Stimulated activated CD4-positive, alpha-beta T cell treated with anti-CD3 and anti-CD28 coated beads, Interleukin-1b, Interleukin-23, amount 100 ng/mL, for 48 hours (primary cell): Measurements from ENCODE around the gene ACOT2.
"Not testable (repeated sequence)": the region's sequence is repeated elsewhere in the genome, so short reads cannot be mapped to it uniquely, and the experiment has no call there.

Source experiments
- DNase-seq: peaks from one replicate; pipeline ENCODE4 v3.0.0-alpha.2; 2020

The ACOT2 gene, protein sequence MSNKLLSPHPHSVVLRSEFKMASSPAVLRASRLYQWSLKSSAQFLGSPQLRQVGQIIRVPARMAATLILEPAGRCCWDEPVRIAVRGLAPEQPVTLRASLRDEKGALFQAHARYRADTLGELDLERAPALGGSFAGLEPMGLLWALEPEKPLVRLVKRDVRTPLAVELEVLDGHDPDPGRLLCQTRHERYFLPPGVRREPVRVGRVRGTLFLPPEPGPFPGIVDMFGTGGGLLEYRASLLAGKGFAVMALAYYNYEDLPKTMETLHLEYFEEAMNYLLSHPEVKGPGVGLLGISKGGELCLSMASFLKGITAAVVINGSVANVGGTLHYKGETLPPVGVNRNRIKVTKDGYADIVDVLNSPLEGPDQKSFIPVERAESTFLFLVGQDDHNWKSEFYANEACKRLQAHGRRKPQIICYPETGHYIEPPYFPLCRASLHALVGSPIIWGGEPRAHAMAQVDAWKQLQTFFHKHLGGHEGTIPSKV

DNA sequence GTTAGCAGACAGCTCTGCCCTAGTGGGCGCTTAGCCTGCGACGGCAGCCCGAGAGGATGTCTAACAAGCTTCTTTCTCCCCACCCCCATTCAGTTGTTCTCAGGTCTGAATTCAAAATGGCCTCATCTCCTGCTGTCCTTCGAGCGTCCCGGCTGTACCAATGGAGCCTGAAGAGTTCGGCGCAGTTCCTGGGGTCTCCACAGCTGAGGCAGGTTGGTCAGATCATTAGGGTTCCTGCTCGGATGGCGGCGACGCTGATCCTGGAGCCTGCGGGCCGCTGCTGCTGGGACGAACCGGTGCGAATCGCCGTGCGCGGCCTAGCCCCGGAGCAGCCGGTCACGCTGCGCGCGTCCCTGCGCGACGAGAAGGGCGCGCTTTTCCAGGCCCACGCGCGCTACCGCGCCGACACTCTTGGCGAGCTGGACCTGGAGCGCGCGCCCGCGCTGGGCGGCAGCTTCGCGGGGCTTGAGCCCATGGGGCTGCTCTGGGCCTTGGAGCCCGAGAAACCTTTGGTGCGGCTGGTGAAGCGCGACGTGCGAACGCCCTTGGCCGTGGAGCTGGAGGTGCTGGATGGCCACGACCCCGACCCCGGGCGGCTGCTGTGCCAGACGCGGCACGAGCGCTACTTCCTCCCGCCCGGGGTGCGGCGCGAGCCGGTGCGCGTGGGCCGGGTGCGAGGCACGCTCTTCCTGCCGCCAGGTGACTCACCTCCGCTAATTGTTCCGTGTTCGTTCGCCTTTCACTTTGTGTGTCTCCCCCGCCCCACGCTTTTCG lies at the start of gene ACOT2:
Gene ACOT2 (plus strand): TSS at position 29 of the 774 bp plus-strand sequence. CDS start 28 bp downstream, at position 57.
- peak; percentile 84 for DNase-seq

DNA sequence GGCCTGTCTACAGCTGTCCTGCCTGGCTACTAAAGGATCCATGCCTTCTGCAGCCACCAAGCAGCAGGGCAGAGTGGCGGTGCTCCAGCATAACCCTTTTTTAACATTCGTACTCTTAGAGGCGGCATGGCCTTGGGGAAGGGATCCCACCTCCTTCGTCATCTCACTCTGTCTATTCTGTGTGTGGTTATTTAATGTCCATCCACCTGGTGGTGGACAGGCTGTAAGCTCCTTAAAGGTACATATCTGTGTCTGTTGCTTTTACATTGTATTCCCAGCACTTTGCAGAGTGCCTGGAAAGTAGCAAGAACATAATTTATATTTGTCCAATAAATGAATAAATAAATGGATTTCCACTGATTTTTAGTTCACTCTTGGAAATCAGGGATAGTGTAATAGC lies 47.8 kb upstream of the ACOT2 start:
- no peak for DNase-seq

DNA sequence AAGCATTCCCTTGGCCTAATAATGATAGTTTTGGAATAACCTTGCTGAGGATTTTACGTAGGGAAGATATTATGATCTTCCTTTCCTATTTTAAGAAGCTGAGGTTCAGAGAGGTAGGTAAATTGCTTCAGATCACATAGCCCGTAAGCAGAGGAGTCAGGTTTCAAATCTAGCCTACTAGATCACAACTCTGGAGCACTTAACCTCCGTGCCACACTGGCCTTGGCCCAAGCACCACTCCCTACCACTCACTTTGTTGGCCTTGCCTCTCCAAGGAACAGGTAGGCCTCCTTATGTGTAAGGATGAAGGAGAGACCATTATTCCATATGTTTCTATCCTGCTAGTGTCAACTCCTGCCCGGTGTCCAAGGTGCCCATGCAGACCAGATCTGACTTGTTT lies 44.5 kb upstream of the ACOT2 start:
- no peak for DNase-seq

DNA sequence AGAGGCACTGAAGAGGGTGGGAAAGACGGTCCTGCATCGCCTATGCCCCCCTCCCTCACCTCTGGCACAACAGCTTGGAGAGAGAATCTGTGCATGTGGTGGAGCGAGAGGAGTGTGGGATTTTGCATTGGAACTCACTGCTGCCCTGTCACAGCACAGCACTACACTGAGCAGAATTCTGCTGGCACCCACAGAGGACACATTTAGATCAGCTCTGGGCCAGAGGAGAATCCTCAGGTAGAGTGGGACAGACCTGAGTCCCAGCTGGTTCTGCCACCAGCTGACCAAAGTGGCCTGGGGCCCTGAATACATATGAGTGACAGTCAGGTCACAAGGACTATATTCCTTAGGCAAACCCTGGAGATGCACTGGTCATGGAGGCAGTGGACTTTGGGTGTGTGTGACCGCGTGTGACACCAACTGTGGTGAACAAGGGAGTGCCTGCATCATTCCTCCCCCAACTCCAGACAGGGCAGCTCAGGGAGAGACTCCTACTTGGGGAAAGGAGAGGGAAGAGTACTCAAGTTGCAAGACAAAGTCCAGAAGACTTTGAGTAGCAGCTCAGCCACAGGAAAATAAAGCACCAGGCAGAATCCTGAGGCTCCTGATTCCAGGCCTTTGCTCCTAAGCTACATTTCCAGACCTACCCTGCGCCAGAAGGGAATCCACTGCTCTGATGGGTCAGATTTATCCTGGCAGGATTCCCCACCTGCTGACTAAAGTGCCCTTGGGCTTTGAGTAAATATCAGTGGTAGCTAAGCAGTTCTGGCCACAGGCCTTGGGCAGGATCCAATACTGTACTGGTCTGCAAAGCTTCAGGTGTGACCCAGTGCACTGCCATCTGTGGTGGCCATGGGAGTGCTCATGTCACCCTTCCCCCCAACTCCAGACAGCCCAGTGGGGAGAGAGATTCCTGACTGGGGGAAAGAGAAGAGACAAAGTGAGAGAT lies 42.7 kb upstream of the ACOT2 start:
- DNase-seq: no peak

DNA sequence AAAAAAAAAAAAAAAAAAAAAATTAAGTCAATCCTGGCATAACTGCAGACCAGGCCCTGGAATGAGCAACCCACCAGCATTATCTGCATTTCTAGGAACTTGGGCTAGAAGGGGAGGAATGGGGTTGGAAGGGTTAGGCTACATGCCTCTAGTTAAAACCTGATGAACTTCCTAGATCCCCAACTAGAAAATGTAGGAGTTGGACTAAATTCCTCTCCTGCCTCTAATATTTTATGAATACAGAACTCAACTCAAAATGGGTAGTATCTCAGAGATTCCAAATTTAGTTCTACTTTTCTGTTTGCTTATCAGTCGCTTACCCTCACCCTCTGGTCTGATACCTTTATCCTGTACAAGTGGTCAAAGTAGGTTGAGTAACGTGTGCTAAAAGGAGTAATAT lies 39.7 kb upstream of the ACOT2 start:
- DNase-seq: not testable (repeated sequence)

DNA sequence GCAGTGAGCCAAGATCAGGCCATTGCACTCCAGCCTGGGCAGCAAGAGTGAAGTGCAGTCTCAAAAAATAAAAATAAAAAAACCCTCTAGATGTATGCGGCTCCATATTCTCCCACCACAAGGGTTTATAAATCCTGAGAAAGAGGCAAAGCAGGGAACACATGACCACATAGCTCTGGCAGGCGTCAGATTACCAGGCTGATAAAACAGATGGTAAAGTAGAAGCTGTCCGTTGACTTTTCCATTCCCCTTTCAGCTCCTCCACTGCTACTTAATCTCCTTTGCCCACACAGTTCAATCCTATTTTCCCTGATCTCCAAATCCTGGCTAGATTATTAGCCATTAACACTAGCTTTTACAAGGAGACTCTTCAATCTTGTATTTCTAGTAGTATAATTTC lies 37.0 kb upstream of the ACOT2 start:
- not testable (repeated sequence) for DNase-seq

DNA sequence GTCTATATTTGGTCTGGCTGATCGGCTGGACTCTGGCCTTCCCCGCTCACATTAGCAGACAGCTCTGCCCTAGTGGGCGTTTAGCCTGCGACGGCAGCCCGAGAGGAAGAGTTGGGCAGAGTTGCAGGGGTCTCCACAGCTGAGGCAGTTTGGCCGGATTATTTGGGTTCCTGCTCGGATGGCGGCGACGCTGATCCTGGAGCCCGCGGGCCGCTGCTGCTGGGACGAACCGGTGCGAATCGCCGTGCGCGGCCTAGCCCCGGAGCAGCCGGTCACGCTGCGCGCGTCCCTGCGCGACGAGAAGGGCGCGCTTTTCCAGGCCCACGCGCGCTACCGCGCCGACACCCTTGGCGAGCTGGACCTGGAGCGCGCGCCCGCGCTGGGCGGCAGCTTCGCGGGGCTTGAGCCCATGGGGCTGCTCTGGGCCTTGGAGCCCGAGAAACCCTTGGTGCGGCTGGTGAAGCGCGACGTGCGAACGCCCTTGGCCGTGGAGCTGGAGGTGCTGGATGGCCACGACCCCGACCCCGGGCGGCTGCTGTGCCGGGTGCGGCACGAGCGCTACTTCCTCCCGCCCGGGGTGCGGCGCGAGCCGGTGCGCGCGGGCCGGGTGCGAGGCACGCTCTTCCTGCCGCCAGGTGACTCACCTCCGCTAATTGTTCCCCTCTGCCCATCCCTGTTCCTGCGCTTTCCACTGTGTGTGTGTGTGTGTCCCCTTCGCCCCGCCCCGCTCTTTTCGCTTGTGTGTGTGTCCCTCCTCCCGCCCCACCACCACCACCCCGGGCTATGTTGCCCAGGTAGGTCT lies 31.6 kb upstream of the ACOT2 start:
- not testable (repeated sequence) for DNase-seq

DNA sequence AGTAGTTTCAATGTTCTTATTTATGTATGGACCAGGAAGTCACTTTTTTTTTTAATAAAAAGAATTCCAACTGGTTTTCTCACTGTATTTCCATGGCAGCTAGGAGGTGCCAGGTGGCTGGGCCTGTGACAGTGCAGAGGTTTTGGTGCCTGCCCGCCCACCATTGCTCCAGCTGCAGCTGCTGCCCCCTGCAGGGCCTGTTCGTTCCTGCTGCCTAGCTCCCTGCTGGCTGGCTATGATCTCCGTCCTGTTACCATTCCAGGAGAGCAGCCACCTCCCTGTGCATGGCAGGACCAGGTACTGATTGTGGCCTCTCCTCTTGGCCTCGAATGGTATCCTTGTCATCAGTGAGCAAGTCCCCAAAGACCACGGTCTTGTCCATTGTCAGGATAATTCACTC lies 30.0 kb upstream of the ACOT2 start:
- peak; percentile 59 for DNase-seq

DNA sequence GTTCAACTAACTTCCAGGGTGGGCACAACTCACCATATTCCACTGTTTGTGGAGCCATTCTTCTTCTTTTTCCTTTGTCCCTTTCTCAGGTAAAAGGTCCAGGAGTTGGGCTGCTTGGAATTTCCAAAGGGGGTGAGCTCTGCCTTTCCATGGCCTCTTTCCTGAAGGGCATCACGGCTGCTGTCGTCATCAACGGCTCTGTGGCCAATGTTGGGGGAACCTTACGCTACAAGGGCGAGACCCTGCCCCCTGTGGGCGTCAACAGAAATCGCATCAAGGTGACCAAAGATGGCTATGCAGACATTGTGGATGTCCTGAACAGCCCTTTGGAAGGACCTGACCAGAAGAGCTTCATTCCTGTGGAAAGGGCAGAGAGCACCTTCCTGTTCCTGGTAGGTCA lies 26.1 kb upstream of the ACOT2 start:
- DNase-seq: not testable (repeated sequence)

DNA sequence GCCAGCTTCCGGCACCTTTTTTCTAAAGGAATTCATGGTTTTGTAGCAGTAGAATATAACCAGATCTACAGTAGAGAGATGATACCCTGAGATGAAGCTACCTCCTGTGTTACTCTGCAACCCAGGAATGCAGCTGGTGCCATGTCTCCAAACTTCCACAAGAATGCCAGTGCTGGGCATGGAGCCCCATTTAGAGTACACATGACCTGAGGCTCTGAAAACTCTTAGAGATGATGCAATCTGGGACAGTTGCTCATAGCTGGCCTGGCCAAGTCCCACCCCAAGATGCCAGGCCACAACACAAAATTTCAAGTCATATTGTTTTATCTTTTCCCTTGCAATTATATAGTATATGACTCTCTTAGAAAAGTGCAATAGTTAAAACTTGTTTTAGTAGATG lies 23.7 kb upstream of the ACOT2 start:
- not testable (repeated sequence) for DNase-seq

DNA sequence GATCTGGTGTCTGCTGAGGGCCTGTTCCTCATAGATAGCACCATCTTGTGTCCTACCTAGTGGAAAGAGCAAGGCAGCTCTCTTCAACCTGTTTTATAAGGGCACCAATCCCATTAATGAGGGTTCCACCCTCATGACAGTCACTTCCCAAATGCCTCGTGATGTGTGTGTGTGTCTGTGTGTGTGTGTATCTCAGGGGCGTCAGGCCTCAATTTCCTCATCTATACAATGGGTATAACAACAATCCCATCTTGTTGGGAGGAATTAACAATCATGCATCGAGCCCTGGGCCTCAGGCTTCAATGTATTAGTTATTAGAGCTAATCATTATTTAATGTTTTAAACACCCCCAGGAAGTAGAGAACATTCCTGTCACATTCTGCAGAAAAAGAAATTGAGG lies 19.9 kb upstream of the ACOT2 start:
- not testable (repeated sequence) for DNase-seq

DNA sequence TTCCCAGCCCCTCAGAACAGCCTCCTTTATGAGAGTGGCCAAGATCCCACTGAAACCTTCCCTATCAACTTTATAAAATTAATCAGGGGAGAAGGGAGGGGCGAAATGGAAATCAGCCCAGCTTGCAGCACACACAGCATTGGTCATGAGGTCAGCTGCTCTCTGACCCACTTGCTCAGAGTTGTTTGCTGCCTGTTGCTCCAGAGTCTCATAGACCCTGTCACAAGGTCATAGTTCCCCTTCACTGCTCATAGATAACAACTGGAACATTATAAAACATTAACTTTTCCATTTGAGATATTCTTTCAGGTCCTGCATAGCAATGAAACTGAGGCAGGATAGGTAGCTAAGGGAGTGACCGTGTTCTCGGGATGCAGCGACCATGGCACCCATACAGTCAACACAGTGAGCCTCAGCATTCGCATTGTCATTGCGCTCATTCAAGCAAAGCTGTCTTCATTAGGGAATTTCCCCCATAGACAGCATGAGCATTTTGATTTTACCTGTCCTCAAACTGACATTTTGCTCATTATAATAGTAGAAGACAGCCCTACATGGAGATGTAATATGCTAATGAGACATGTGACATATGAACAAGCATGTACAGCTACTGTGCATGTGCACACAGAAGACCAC lies 19.0 kb upstream of the ACOT2 start:
- DNase-seq: not testable (repeated sequence)

DNA sequence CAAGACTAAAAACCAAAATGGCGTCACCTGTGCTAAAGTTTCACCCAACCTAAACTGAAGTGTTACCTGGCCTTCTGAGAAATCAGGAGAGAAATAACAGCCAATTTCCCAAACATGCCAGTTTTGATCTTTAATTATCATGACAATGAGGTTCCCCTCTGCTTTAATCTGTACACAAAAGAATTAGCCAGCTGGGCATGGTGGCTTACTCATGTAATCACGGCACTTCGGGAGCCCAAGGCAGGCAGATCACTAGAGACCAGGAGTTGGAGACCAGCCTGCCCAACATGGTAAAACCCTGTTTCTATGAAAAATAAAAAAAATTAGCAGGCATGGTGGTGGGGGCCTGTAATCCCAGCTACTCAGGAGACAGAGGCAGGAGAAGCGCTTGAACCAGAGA lies 15.2 kb upstream of the ACOT2 start:
- no peak for DNase-seq

DNA sequence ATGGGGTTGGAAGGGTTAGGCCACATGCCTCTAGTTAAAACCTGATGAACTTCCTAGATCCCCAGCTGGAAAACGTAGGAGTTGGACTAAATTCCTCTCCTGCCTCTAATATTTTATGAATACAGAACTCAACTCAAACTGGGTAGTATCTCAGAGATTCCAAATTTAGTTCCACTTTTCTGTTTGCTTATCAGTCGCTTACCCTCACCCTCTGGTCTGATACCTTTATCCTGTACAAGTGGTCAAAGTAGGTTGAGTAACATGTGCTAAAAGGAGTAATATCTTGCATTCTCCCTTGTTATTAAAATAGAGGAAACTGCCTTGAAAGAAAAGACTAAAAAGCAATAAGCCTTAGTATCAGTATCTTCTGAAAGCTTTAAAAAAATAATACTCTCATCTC lies 11.8 kb upstream of the ACOT2 start:
- DNase-seq: not testable (repeated sequence)

DNA sequence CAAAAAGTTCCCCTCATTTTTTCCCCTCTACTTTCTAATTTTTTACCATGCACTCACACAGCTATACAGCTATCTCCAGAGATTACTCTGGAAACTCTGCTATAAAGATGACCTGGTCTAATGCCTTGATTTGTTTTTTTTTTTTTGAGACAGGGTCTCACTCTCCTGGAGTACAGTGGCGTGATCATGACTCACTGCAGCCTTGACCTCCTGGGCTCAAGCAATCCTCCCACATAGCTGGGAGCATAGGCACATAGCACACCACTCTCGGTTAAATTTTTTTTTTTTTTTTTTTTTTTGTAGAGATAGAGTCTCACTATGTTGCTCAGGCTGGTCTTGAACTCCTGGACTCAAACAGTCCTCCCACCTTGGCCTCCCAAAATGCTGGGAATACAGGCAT lies 10.8 kb upstream of the ACOT2 start:
- not testable (repeated sequence) for DNase-seq

DNA sequence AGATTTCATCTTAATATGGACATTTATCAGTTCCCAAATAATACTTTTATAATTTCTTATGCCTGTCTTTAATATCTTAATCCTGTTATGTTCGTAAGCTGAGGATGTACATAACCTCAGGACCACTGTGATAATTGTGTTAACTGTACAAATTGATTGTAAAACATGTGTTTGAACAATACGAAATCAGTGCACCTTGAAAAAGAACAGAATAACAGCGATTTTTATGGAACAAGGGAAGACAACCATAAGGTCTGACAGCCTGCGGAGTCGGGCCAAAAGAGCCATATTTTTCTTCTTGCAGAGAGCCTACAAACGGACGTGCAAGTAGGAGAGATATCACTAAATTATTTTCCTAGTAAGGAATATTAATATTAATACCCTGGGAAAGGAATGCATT lies 6.8 kb upstream of the ACOT2 start:
- not testable (repeated sequence) for DNase-seq

DNA sequence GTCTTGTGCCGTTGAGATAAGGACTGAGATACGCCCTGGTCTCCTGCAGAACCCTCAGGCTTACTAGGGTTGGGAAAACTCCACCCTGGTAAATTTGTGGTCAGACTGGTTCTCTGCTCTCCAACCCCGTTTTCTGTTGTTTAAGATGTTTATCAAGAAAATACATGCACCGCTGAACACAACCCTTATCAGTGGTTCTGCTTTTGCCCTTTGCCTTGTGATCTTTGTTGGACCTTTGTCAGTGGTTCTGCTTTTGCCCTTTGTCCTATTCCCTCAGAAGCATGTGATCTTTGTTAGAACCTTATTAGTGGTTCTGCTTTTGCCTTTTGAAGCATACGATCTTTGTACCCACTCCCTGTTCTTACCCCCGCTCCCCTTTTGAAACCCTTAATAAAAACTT lies 6.3 kb upstream of the ACOT2 start:
- not testable (repeated sequence) for DNase-seq

DNA sequence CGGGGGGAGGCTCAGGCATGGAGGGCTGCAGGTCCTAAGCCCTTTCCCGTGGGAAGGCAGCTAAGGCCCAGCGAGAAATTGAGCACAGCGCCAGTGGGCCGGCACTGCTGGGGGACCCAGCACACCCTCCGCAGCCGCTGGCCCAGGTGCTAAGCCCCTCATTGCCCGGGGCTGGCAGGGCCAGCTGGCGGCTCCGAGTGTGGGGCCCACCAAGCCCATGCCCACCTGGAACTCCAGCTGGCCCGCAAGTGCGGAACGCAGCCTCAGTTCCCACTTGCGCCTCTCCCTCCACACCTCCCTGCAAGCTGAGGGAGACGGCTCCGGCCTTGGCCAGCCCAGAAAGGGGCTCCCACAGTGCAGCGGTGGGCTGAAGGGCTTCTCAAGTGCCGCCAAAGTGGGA lies 2.6 kb upstream of the ACOT2 start:
- not testable (repeated sequence) for DNase-seq

DNA sequence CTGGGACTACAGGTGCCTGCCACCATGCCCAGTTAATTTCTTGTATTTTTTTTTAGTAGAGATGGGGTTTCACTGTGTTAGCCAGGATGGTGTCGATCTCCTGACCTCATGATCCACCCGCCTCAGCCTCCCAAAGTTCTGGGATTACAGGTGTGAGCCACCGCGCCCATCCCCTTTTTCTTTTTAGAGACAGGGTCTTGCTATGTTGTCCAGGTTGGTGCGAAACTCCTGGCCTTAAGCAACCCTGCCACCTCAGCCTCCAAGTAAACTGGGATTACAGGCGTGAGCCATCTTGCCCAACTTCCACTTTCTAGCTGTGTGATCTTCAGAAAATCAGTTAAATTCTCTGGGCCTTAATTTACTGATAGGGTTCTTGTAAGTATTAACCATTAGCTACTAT lies 2.1 kb upstream of the ACOT2 start:
- not testable (repeated sequence) for DNase-seq

DNA sequence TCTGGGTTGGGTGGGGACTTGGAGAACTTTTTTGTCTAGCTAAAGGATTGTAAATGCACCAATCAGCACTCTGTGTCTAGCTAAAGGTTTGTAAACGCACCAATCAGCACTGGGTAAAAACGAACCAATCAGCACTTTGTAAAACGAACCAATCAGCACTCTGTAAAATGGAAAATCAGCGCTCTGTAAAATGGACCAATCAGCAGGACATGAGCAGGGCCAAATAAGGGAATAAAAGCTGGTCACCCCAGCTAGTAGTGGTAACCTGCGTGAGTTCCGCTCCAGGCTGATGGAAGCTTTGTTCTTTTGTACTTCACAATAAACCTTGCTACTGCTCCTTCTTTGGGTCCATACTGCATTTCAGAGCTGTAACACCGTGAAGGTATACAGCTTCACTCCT lies 1.7 kb upstream of the ACOT2 start:
- DNase-seq: no peak
